Eye (tissue), 1 donor: ENCODE measurements around the gene AGTPBP1.
"Not testable (repeated sequence)": the region's sequence is repeated elsewhere in the genome, so short reads cannot be mapped to it uniquely, and the experiment has no call there.

Experiments used
- DNase-seq: peaks from one replicate; pipeline ENCODE4 v3.0.0-alpha.2; 2015

AGTPBP1 gene

GRCh38 chr9:85719411-85719810 lies 22.3 kb downstream of the AGTPBP1 start:
- not testable (repeated sequence) for DNase-seq

- not testable (repeated sequence) for DNase-seq
Measured at GRCh38 chr9:85717818-85718217, 23.9 kb downstream of the AGTPBP1 start.

GRCh38 chr9:85717220-85717619 lies 24.5 kb downstream of the AGTPBP1 start:
- DNase-seq = no peak

GRCh38 chr9:85716031-85716877 lies 25.5 kb downstream of the AGTPBP1 start:
- DNase-seq = no peak

DNA sequence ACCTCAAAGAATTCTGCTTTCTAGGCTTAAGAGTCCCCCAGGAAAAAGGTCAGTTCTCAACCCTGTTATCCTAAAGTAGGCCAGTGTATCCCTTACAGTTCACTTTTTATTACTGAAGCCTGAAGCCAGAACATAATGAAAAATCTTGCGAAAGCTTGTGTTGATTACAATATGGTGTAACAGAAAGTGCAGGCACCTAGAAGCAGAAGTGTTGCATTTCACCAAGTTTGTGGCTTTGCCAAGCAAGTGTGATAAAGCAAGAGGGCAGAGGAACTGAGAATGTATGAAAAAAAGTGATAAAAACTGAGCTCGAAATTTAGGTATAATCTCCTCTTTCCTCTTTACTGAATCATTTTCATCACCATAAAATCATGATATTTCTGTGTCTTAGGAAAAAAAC lies 26.2 kb downstream of the AGTPBP1 start:
- DNase-seq = no peak

DNA sequence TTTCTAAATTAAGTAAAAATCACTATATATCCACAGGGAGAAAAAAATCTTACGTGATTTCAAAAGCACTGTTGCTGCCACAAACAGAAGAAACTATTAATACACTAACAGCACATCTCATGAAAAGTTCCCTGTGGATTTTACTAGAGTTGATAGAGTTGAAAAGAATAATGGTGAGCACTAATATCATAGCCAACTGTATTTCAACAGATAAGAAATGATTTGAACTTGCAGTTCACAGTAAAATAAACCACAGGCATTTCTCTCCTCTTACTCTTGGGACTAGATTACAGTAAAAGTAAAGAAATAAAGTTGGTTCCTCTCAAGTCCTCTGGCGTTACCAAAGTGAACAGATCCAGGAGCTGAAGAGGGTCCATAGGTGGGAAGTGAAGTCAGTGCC lies 27.9 kb downstream of the AGTPBP1 start:
- no peak for DNase-seq

GRCh38 chr9:85704744-85705143 lies 37.0 kb downstream of the AGTPBP1 start:
- no peak for DNase-seq

DNA sequence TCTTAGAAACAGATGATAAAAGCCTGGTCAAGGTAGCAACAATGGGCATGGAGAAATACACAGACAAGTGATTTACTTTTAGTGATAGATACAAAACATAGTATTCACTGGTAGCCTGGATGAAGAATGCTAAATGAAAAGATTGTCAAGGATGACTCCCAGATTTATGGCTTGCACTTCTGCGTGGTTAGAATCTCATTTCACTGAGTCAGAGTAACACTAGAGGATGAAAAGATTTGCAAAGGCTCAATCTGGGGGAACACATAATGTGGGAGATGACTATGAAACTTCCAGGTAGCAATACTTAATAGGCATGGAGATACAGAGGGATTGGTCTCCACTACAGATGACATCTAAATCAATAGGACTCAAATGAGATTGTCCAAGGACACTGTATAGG lies 38.4 kb downstream of the AGTPBP1 start:
- no peak for DNase-seq

GRCh38 chr9:85702726-85703289 lies 38.9 kb downstream of the AGTPBP1 start:
- DNase-seq = no peak

DNA sequence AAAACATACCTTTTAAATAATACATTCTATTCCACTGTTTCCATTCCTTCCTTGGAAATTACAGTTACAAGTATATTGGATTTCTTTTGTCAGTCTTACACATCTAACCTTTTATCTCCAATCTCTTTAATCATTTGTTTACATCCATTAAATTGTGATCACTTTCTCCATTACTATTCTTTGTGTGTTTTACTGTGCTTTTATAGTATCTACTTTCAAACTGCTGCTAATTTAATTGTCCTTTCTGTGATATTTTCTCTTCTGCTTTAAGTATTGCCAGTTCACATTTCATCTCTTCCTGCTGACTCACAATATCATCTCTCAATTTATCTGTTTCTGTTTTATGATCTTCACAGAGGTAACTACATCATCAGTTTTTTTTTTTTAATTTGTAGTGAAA lies 39.6 kb downstream of the AGTPBP1 start:
- DNase-seq = no peak

DNA sequence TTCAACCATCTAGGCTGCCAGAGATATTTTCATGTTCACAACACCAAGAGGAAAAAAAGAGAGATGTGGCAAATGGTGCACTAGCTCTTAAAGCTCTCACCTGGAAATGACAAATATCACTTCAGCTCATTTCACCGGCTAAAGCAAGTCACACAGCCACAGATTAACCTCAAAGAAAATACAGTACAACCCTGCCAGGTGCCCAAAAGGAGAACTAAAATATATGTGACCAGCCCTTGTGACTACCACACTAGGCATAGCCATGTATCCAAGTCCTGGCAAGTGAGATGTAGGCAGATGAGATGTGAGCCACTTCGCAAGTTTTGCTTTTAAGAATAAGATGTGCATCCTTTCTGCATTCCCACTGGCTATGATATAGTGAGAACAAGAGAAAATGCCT lies 41.4 kb downstream of the AGTPBP1 start:
- DNase-seq = no peak

DNA sequence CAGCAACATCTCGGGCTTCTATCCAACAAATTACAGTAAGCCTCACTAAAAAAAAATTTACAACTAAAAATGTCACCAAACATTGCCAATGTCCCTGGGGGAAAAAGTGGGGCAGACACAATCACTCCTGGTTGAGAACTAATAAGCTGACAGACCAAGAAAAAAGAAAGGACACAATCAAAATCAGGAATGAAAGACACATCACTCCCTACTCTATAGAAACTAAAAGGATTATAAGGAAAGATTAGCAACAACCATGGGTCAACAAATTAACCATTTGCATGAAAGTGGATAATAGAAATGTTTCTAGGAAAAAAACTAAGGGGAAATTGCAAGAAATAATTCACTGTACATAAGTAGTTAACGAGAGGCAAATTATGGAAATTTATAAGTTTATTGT lies 53.4 kb downstream of the AGTPBP1 start:
- no peak for DNase-seq

- no peak for DNase-seq
Measured at GRCh38 chr9:85685081-85685480, 56.7 kb downstream of the AGTPBP1 start.

GRCh38 chr9:85676790-85677189 lies 65.0 kb downstream of the AGTPBP1 start:
- no peak for DNase-seq

DNA sequence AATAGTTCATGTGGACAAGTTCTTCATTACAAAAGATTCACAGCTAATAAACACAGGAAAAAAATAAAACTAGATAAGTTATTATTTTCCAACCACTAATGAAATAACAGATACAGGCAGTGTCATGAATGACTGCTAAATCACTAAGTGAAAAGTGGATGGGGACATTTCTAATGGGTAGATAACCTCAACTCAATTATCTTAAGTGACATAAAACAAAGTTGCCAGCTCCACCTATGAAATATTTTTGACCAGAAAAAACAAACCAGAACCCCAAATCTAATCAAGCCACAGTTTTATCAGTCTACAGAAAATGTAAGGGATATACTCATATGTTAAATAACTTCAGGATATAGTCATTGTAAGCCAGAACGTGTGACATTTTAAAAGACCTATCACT lies 74.4 kb downstream of the AGTPBP1 start:
- DNase-seq = no peak

- DNase-seq = no peak
Measured at GRCh38 chr9:85666086-85666485, 75.7 kb downstream of the AGTPBP1 start.

- no peak for DNase-seq
Measured at GRCh38 chr9:85662573-85662972, 79.2 kb downstream of the AGTPBP1 start.

DNA sequence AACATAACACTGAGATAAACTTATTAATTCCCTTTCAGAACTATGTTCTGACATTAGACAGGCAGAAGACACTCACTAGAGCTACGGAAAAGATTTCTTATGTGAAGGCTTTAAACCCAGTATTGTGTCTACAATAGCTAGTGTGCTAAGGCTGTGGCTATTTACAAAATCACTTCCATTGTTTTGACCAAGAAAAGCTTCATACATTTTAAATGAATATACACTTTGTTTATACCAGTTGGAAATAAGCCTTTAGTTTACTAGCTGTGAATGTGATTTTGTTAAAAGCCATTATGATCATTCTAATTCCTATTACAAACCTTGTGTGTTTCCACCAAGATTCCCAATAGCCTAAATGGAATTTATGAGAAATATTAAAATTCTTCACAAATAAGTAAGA lies 83.0 kb downstream of the AGTPBP1 start:
- no peak for DNase-seq

GRCh38 chr9:85653153-85653552 lies 88.6 kb downstream of the AGTPBP1 start:
- no peak for DNase-seq

DNA sequence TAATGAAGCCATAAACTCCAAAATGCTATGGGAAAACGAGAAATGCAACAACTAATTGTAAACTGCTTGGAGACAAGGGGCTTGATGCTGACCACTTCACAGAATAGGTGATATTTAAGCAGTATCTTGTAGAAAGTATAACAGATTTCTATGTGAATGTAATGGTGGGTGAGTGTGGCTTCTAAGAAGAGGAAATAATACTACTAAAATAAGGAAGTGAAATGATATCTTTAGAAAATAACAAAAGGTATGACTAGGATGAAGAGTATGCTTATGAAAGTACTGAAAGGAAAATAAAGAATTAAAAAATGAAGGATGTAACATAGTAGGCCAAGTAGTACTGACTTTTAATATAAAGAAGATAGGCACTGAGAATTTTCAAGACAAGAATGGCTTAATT lies 94.2 kb downstream of the AGTPBP1 start:
- no peak for DNase-seq

DNA sequence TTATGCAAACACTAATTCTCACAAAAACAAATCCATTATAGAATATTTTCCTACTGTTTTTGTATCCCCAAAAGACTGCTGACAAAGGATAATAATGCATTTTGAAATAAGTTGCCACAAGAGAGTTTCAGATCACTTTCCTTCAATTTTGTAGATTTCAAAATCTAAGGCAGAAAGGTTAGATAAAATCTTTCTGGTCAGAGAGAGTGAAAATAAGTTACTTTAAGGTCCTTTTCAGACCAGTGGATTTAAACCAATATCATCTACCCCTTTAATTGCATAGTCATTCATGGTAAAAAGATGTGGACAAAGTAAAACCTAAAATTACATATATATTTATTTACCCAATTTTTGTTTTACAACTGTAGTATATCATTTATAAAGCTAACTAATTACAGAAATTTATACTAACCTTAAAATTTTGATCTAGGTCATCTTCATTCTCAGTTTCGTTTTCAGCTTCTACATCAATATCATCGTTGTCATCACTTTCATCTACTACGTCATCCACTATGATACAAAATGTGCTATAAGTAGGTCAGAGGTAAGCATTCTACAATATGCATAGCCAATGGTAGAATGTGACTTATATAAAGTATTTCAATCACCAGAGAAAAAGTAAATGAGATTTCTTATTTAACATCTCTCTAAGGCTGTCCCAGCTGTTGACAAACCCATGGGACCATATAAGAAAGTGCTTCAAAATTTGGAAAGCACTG lies 95.7 kb downstream of the AGTPBP1 start:
- no peak for DNase-seq

GRCh38 chr9:85640425-85640824 lies 101.3 kb downstream of the AGTPBP1 start:
- no peak for DNase-seq

DNA sequence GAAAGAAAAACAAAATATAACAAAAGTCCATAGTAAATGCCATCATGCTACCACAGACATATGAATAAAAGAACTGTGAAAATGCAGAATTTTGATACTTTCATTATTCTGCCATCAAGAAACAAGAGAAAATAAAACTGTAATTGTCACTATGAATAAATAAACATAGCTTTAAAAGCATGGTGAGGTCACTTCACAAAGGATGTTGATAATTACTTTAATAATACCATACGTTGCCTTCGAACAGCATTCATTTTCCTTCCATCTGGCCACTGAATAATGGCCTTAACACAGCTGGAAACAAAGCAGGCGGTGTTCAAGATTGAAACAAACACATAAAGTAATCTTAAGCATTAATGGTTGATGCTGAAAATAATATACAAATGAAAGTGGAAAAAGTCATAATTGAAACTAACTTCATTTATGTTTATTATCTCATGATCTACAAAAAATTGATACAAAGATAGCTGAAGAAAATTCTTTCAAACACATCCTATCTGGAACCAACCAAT lies 102.0 kb downstream of the AGTPBP1 start:
- DNase-seq = peak; percentile 21

DNA sequence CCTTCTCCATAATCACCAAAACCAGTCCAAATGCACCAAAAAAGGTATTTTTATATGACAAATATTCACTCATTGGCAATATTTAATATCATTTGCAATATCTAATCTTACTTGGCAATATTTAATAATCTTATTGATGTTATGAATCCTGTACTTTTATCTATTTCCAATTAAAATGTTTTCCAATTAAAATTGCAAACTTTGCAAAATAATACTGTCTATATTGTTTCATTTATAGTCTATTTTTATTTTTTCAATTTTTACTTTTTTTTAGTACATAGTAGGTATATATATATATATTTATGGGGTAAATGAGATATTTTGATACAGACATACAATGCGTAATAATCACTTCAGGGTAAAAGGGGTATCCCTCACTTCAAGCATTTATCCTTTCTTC lies 109.9 kb downstream of the AGTPBP1 start:
- DNase-seq = no peak
